NOMO-1 treated with dmso at 0.1 percent for 144 hours (cell line): ENCODE results near the gene MBOAT1.

ENCODE experiments used
- DNase-seq: peaks from one replicate; lab custom pipeline; 2025; ENCODE audit not compliant: unreplicated experiment; lab: John Stamatoyannopoulos, UW

Gene MBOAT1

GRCh38 chr6:20056350-20056992 is 155.8 kb downstream of the MBOAT1 start:
- DNase-seq: no peak

- DNase-seq: no peak
Observed at GRCh38 chr6:20055916-20056315, 156.4 kb downstream of the MBOAT1 start.
